ENCODE measurements around the gene GATA6.
"Not testable (repeated sequence)": the region's sequence is repeated elsewhere in the genome, so short reads cannot be mapped to it uniquely, and the experiment has no call there.

Gene GATA6

DNA sequence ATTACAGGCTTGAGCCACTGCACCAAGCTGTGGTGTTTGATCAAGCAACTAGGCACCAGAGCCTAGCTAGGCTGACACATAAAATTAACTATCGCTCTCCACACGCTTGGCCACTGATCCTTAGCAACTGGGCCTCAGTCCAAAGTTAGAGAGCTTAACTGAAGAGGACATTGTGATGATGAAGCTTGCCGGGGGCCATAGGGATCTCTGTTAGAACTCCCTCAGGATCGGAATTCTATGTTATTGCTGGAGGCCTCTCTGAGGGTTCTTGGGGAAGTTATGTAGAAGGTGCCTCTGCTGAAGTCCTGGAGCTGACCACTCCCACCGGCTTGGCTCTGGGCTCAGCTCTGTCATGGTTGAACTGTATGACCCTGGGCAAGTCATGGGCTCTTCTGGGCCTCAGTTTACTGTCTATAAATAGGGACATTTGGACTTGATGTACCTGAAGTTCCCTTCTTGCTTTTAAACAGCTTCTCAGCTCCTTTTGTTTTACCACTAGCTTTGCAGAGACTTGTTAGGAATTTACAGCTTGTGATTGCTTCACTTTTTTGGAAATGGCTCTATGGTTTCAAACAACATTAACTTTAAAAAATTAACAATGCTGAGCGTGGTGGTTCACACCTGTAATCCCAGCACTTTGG lies 44.1 kb downstream of the GATA6 start:
- DNase-seq = no peak

DNA sequence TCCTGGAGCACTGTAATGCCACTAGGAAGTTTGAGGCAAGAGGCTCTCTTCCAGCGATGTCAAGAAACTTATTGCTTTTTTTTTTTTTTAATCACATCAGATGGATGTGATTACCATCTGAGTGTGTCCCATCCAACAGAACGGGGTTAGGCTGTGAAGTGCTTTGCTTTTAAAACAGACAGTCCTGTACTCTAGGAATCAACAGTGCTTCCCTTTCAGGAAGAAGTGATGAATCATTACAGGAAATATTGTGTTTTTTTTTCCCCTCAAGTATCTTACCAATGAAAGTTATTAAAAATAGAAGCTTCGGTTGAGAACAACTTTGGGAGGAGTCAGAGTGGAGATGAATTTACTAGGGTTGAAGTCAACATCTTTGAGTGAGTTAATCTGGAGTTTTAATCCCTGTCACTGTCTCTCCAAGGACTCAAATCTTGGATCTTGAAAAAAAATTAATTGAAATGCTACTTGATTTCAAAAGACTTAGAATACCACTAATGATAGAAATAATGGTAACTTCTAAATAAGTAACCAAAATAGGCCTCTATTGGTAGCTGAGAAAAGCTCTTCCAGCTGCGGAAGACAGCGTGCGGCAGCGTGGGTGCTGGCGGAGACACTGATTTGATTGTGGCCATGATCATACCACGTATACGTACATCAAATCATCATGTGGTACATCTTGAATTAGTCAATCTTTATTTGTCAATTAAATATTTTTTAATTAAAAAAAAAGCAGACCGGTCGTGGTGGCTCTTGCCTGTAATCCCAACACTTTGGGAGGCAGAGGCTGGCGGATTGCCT lies 45.5 kb downstream of the GATA6 start:
- DNase-seq = no peak

DNA sequence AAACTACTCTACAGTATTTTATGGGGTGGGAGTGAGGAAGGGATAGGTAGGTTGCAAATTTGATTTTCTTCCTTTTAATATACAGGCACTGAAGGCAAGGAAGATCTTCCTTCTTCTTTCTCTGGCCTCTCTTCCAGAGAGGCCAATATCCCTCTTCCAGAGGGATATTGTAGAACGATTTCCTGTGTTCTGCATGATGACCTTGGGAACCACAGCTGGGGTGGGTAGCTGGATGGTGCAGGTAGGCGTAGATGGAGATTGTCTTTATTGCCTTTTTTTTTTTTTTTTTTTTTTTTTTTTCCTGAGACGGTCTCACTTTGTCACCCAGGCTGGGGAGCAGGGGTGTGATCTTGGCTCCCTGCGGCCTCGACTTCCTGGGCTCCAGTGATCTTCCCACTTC lies 49.4 kb downstream of the GATA6 start:
- no peak for DNase-seq

DNA sequence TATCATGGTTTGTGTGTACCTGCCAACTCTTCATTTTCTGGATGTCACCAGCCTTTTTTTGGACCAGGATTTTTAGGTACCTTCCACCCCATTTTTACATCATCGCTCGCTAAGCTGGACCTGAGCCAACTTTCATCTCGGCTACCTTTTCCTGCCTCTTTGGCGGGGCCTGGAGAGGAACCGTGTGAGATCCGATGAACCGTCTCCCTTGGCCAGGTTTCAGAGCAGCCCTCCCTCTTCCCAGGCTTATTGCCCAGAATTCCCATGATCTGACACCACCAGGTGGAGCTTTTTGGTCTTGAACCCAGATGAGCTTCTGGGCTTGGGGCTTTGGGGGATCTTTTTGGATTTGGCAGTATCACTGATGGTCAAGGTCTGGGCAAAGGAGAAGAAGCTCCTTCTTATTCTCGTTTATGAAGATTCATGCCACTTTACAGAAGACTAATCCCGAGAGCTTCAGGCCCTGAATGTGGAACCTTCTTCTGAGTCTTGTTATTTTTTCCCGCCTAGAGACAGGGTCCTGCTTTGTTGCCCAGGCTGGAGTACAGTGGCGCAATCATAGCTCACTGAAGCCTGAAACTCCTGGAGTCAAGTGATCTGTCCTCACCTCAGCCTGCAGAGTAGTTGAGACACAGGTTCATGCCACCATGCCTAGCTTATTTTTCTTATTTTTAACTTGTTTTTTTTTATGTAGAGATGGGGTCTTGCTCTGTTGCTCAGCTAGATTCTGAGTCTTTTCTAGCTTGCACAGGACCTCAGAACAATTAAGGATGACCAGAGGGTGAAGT lies 50.4 kb downstream of the GATA6 start:
- DNase-seq = no peak

DNA sequence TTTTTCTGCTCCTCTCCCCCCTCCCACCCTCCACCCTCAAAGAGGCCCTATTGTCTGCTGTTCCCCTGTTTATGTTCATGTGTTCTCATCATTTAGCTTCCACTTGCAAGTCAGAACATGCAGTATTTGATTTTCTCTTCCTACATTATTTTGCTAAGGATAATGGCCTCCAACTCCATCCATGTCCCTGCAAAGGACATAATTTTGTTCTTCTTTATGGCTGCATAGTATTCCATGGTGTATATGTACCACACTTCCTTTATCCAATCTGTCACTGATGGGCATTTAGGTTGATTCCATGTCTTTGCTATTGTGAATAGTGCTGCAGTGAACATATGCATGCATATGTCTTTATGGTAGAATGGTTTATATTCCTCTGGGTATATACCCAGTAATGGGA lies 51.2 kb downstream of the GATA6 start:
- DNase-seq = not testable (repeated sequence)

DNA sequence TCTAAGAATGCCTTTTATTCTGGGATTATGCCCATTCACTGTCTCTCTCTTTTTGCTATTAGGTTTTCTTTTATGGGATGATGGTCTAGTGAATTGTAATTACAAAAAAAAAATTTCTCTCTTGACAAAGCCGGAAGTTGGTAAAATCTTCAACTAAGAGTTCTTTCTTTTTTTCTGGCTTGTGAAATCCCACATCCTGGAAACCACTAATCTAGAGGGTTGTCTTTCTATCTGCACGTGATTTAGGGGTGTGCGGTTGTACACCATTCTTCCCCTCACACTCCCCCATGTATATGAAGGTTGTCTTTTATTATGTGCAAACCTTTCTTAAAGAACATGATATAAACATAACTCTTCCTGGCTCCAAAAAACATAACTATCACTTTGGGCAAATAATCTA lies 52.0 kb downstream of the GATA6 start:
- DNase-seq = no peak

DNA sequence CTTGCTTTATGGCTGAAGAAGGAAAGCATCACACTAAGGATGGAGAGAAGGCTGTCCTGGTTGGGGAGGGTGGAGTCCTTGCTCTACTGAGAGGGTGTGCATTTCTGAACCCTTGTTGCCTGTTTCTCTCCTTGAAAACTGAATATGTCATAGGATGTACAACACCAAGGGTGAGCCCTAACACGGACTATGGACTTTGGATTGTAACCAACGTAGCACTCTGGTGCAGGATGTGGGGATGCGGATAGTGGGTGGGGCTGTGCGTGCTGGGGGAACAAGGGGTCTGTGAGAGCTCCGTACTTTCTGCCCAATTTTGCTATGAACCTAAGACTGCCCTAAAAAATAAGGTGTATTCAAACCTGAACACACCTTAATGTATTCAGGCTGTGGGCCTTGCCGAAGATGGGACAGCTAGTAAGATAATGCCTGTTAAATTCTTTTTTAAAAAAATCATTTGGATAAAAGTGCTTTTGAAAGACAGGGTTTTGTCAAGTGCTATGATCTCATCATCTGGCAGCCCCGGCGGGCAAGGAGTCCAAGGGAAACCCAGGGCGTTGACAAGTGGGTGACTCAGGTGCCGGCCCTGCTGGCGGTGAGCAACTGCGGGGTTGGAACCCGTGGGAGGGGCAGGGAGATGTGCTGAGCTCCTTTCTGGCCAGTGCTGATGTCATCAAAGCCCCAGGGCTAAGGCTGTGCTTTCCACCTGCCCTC lies 54.0 kb downstream of the GATA6 start:
- peak; percentile 3 for DNase-seq

DNA sequence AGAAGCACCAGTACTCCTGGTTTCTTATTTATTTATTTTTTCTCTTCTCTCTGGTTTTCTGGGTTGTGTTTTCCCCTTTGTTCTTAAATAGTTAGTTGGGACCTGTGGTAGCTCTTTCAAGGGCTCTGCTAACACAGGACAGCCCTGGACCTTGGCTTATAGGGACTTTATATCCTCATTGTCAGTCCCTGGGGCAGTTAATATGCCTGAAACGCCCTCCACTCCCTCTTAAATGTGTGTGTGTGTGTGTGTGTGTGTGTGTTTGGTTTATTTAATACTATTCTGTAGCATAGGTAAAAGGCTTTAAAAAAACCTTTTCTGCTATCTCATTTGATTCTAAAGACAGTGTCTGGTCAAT lies 54.6 kb downstream of the GATA6 start:
- DNase-seq = no peak

DNA sequence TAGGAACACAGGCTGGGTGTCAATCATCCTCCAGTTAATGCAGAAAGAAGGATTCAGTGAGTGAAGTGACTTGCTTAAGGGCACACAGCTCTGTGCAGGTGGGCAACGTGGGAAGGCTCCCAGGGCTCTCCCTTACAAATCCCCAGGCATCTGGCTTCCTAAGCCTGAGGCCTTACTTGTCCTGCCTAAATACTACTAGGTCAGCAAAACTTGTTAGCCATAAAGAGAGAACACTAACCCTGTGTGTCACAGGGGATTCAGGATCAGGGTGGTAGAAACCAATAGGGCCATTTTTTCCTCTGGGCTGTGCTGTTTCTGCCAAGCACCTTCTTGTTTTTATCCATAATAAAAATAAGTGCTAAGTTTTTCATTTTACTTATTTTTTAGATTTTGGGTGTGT lies 55.0 kb downstream of the GATA6 start:
- no peak for DNase-seq

DNA sequence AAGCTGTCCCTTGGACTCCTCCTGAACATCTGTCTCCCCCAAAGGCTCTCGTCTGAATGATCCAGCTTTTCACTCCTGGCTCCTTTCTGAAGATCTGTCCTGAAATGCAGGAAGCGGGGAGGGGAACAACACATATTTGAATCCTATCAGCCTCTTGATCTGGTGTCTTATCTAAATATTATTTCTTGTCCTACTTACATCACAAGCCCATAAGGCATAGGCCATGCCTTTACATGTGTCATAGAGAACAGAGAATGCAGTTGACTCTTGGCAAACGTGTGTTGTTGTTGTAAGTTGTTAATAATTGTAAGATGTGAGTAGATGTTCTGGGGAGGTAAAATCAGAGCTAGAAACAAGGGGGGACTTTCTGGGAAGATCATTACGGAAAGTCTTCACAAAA lies 57.4 kb downstream of the GATA6 start:
- no peak for DNase-seq

DNA sequence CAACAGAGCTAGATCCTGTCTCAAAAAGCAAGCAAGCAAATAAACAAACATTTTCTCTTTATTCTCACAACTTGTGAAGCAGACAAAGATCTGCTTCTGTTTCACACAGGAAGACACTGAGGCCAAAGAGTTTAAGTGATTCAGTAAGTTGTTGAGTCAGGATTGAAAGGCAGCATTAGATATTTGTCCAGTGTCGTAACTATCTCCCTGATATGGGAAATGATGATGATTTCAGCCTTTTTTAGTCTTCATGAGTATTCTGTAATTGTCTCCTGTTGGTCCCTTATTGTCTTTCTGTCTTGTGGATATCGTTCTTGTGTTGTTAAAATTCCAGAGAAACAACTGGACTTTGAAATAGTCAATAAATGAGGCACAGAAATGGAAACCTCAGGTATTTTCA lies 59.6 kb downstream of the GATA6 start:
- DNase-seq = no peak

DNA sequence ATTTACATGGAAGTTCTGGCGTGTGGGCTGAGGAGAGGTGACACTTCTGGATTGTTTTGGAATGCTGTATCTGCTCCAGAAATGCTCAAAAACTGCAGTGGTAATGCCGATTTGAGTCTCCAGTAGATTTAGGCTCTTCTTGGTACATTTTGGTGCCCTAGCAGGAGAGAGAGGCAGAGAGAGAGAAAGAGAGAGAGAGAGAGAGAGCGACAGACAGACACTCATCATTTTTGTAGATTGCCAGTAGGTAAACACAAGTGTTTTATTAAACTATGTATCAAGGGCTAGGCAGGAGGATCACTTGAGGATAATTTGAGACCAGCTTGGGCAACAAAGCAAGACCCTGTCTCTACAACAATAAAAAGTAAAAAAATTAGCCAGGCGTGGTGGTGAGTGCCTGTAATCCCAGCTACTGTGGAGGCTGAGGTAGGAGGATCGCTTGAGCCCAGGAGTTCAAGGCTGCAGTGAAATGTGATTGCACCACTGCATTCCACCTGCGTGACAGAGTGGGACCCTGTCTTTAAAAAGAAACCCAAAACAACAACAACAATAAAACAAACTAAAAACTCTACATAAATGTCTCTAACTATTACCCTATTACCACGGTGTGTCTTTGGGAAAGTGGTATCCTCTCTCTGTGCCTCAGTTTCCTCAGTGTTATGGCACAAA lies 60.2 kb downstream of the GATA6 start:
- no peak for DNase-seq

DNA sequence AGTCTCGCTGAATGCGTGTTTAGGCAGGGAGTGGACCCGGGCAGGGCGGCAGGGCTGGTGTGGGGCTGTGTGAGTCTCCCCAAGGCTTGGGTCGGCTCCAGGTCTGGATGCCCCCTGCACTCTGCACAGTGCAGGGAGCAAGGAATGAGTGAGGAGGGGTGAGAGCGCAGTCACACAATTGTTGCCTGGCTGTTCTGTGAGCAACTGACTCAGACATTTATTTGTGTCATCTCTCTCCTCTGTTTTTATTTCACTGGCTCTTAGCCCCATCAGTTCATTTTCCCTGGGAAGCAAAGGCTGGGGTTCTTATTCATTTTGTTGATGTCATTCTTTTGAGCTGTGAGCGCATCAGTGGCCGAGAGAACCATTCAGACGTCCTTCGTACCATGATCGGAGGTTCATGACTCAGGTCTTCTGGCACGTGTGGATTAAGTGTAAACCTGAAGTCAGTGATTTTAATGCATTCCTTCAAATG lies 61.1 kb downstream of the GATA6 start:
- DNase-seq = no peak

DNA sequence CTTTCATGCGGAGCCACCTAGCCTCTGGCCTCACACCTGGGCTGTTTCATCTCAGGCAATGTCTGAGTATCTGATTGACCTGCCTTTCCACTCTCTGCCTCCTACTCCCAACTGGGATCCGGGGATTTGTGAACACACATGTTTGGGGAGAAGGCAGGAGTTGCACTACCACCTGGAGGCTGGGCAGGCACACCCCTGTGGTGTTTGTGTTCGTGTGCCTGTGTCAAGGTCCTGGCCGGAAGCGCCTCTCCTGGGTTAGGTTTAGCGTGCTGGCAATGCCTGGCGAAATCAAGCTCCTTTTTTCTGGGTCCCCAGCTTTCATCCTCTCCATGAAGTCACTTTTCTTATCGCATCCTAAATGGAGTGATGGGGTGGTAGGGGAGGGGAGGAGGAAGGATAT lies 63.9 kb downstream of the GATA6 start:
- DNase-seq = no peak

DNA sequence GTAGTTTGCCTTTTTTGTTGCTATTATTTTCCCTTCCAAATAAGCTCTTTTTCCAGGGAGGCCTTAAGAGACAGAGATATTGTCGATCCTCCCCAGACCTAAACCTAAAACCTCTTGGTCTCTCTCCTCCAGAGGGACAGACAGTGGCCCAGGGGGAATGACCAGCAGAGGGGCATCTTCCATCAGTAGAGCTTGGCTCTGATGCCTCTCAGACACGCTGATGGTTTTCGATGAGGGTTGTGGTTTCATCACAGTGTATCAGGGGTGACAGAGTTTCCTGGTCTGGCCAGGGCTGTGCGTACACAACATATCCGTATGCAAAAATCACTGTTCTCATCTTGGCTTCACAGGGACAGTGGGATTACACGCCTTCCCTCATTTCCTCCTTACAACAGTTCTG lies 68.6 kb downstream of the GATA6 start:
- DNase-seq = no peak

DNA sequence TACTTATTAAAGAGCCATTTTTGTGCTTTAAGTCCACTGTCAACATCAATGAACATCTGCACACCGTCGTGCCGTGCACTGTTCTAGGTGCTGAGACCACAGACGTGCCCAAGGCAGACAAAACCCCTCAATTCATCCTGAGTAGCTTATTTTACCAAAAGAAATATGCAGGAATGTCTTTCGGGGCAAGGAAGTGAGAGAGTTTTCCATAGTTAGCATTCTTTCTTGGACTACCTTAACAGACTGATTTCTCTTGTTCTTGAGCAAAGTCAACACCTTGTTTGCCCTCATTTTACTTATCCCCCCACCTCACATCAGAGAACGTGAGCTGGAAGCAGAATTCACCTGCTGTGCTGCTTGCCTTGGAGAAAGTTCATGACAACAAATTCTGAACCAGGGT lies 69.3 kb downstream of the GATA6 start:
- no peak for DNase-seq

DNA sequence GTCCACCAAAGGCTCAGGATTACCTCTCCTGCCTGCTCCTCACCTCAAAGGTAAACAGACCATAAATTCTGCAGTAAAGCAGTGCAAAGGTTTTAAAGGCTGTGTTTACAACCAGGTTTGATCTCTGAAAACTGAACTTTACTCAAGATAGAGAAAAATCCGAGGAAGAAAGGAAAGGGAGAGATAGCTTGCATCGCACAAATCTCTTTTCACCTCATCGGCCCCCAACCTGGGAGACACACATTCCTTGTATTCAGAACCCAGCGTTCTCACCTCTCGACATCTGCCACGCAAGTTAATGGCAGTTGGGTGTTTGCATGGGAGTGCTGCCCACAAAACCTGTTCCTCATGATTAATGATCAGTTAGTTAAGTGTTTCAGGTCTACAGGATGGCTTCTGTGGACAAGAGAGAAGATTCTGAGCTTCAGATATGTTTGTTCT lies 72.6 kb downstream of the GATA6 start:
- no peak for DNase-seq

DNA sequence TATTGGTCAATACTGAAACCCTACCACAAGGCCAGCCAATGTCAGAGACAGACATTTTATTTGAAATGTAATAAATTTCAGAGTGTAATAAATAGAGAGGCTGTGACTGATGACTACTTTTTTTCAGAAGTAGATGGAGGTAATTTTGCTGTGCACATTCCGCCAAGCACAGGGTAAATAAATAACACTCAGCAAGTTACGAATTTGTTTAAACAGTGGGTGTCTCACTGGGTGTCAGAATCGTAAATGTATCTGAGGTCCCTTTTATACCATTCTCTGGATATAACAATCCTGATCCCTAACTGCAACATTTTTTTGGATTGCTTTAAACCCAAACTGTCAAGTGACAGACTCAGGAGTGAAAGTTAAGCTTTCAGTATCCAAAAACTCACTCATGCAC lies 74.1 kb downstream of the GATA6 start:
- DNase-seq = no peak

DNA sequence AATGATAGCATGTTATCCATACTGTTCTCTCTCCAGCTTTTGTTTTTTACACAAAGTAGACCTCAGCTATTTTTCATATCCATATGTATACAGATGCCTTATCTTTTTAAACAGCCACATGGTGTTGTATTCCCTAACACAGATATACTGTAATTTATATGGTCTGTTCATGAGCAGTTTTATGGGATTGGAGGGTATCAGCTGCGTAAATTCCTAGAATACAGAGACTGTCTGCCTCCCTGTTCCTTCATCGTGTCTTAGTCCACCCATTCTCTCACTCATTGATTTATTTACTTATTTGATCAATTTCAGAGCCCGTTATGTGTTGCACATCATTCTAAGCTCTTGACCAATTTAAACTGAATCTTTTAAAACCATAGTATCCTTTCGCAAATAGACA lies 80.6 kb downstream of the GATA6 start:
- no peak for DNase-seq

DNA sequence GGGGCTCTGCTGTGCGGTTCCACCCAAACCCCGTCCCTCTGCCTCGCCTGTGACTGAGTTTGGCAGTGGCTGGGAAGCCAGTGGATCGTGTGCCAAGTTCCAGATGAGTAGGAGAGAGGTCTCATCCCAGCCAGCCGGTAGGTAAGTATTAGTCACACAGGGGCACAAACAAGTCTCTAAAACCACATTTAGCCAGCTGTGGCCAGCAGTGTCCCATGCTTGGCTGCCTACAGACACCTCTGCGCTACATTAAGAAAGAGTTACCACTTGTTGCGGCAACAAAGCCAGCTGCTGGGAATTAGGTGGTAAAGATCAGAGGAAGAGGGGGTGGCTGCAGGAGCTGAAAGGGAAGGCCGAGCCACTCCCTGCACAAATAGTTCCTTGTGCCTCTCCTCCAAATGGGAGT lies 81.2 kb downstream of the GATA6 start:
- DNase-seq = no peak
